IgD-negative memory B cell (primary cell): ENCODE measurements around the gene UGP2. TPM values are rescaled to one million over a fixed set of nuclear protein-coding genes. Genes with fewer than 3 reads are reported as not detected.
"Not testable (repeated sequence)": the region's sequence is repeated elsewhere in the genome, so short reads cannot be mapped to it uniquely, and the experiment has no call there.

Experiments
- H3K27ac Mint-ChIP-seq, 3 donors: one replicate each; pipeline ENCODE4 v1.8.0; 2020 to 2022; ENCODE audit warnings: mild to moderate bottlenecking in 3 of 3, mixed read lengths in 3 of 3, moderate library complexity in 1 of 3
- H3K27me3 Mint-ChIP-seq: one replicate; pipeline ENCODE4 v1.8.0; 2021; ENCODE audit warnings: mixed read lengths
- H3K36me3 Mint-ChIP-seq: one replicate; pipeline ENCODE4 v1.8.0; 2020; ENCODE audit warnings: mild to moderate bottlenecking, mixed read lengths
- H3K4me1 Mint-ChIP-seq, 3 donors: one replicate each; pipeline ENCODE4 v1.8.0; 2020 to 2022; ENCODE audit warnings: mixed read lengths in 3 of 3, mild to moderate bottlenecking in 1 of 3
- H3K4me3 Mint-ChIP-seq, 4 donors: one replicate each; pipeline ENCODE4 v1.8.0; 2020 to 2022; ENCODE audit warnings: mild to moderate bottlenecking in 4 of 4, mixed read lengths in 4 of 4, moderate library complexity in 3 of 4
- H3K9me3 Mint-ChIP-seq, 3 donors: one replicate each; pipeline ENCODE4 v1.8.0; 2020 to 2021; ENCODE audit warnings: mixed read lengths in 3 of 3, mild to moderate bottlenecking in 1 of 3
- polyA plus RNA-seq: library from polyadenylated mRNA; unstranded; fragments of 300-500 nt; fragmentation: Illumina TruSeq; gene quantifications from one replicate; pipeline ENCODE4 v1.2.3, GENCODE V29; 2021

The UGP2 gene
- polyA plus RNA-seq, 1 donor from 2014 or later, result 79.8 TPM

DNA sequence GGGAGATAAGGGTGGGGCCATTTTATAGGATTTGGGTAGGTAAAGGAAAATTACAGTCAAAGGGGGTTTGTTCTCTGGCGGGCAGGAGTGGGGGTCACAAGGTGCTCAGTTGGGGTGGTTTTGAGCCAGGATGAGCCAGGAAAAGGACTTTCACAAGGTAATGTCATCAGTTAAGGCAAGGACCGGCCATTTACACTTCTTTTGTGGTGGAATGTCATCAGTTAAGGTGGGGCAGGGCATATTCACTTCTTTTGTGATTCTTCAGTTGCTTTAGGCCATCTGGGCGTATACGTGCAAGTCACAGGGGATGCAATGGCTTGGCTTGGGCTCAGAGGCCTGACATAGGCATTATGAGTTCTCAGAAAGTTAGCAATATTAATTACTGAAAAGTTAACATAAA, 5.9 kb downstream of the UGP2 start:
- H3K4me3 Mint-ChIP-seq, result not testable (repeated sequence)

DNA sequence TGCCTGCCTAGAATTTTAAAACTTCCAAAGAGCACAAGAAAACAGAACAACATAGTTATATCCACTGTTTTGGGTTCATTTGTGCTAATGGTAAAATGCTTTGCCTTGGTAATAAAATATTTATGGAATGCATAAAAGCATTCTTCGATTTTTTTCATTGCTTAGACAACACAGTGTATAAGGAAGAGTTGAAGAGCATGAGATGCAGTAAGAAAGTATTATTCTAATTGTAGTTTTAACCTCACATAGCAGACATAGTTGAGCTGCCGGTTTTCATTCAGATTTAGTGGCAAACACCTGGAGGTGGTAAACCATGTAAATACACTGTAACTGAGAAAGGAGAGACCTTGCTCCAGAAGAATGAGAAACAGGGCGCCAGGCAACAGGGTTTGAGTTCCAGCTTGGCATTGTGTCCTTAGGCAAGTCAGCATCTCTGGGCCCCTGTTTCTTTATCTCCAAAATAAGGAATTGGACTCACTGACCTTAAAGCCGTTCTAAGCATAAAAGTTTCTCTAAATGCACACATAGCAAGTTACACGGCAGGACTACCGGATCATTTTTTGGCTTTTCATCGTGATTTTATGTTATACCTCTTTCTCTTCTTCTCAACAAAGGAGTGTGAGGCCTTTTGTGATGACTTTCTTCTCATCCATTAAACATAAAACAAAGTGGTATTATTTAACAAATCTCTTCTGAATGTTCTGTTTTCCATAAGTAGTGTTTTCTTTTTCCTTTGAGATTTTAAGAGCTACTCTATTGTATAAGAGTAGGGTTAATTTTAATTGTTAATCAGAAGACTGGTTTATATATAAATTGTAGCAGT, 7.9 kb downstream of the UGP2 start:
- H3K9me3 Mint-ChIP-seq, result no peaks in the 10 kb centered on the region
- peaks cover 1% of the 10 kb centered on the region for H3K36me3 Mint-ChIP-seq
- H3K4me3 Mint-ChIP-seq, result peak overlapping the region in 1 of 4 donors; percentile 22
- peaks cover 33 to 54% (median 48%) of the 10 kb centered on the region in 3 donors for H3K4me1 Mint-ChIP-seq
- H3K27me3 Mint-ChIP-seq, result no peaks in the 10 kb centered on the region
- no peak overlapping the region for H3K27ac Mint-ChIP-seq

More for the DNA sequence above, 5.9 kb downstream of the UGP2 start:
- not testable (repeated sequence) for H3K27me3 Mint-ChIP-seq, H3K27ac Mint-ChIP-seq, H3K9me3 Mint-ChIP-seq, H3K36me3 Mint-ChIP-seq
- H3K4me1 Mint-ChIP-seq, result peaks cover 36 to 54% (median 44%) of the 10 kb centered on the region in 3 donors

DNA sequence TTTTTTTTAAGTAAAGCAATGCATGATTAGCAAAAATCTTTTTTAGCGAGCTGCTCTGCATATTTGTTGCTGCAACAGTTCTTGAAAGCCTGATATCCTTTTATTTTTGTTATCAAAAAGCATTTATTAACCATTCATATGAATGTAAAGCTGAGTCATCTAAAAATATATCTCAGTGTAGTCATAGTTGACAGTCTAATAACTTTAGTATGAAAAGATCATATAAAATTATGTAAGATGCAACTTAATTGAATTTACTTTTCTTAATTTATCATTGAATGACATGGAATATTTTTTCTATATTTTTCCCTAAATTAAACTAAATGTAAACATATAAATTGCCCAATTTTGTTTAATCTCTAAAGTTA, 8.5 kb downstream of the UGP2 start:
- Mint-ChIP-seq H3K36me3 (peaks cover 1% of the 10 kb centered on the region), H3K4me1 (peaks cover 30 to 52% (median 50%) of the 10 kb centered on the region in 3 donors), H3K4me3 (no peak overlapping the region), H3K27me3 (no peaks in the 10 kb centered on the region), H3K27ac (no peak overlapping the region), H3K9me3 (no peaks in the 10 kb centered on the region)

DNA sequence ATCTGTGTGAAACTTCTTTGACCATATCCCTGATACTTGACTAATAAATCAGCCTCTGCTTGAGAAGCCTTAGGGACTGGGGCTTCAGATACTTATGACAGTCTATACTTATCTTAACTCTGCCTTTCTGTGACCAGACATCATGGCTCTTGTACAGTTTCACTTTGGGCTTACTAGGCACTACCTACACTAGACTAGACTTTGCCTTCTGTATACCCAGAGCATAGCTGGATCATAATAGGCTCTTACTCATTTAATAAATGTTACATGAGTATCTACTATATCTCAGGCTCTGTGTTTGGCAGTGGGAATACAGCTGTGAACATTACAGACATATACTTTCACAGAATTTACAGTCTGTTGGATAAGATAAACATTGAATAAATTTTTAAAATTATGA, 9.0 kb downstream of the UGP2 start:
- H3K9me3 Mint-ChIP-seq, result no peaks in the 10 kb centered on the region
- H3K4me3 Mint-ChIP-seq, result no peak overlapping the region
- no peak overlapping the region for H3K27ac Mint-ChIP-seq
- H3K27me3 Mint-ChIP-seq, result no peaks in the 10 kb centered on the region
- peaks cover 27 to 49% (median 46%) of the 10 kb centered on the region in 3 donors for H3K4me1 Mint-ChIP-seq
- peaks cover 1% of the 10 kb centered on the region for H3K36me3 Mint-ChIP-seq

DNA sequence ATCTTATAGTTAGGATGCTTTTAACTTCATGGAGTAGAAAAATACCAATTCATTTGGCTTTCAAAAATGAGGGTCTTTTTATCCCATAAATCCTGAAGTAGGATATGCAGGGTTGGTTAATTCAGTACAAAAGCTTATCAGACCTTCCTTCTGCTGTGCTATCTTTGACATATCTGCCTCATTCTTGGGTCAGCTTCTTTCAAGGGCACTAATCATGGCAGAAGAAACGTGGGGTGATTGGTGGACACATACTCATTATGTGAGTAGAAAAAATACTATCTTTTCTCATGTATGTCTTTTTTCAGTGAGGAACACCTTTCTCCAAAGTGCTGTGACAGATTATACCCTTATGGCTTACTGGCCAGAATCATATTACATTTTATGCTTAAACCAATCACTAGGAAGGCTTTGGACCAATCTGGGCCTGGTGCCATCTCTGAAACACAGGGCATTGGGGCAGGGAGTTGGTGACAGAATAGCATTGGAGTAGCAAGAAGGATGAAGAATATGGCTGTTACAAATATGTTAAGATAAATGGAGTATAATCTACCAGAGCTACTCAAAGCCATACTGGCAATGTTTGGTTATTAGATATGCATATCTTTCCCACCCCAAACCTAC, 10.1 kb downstream of the UGP2 start:
- H3K4me1 Mint-ChIP-seq, result peaks cover 24 to 47% (median 42%) of the 10 kb centered on the region in 3 donors
- no peak overlapping the region for H3K4me3 Mint-ChIP-seq
- H3K36me3 Mint-ChIP-seq, result peaks cover 1% of the 10 kb centered on the region
- H3K27me3 Mint-ChIP-seq, result no peaks in the 10 kb centered on the region
- H3K27ac Mint-ChIP-seq, result no peak overlapping the region
- no peaks in the 10 kb centered on the region for H3K9me3 Mint-ChIP-seq

DNA sequence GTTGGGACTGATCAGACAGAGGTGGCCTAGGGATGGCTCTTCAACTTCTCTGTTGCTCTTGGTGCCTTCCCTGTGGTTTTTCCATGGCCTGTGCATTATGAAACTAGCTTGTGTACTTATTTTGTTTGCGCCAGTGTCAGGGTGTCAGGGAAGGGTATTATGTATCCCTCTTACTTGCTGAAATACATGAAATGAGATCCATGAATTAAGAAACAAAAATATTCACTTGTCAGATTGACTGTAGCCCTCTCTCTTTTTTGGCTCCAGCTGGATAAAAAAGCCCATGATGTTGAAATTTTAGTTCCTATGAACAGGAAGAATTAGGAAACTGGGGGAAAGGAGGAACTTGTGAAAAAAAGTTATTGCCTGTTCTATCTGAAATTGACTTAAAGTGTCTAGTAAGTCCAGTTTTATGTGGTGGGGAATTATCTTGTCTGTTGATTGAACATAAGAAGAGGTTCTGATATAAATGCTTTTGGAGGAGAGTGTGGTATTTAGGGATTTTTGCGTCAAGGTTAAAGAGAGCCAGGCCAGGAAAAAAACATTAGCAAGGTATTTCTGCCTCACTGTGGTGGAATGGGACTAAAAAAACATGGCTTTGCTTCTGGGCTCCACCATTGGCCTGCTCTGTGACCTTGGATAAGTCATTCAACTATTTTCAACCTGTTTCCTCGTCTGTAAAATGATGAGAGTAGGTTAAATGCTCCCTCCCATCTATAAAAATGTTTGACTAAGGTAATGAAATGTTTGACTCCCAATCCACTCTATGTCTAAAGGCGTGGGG, 12.0 kb downstream of the UGP2 start:
- Mint-ChIP-seq H3K4me1 (peaks cover 17 to 42% (median 41%) of the 10 kb centered on the region in 3 donors), H3K36me3 (no peaks in the 10 kb centered on the region), H3K9me3 (no peaks in the 10 kb centered on the region), H3K27ac (peak overlapping the region in 2 of 3 donors; percentile 47 to 86), H3K27me3 (no peaks in the 10 kb centered on the region), H3K4me3 (no peak overlapping the region)

- Mint-ChIP-seq H3K4me3 (peak overlapping the region in 1 of 4 donors; percentile 23), H3K27me3 (no peaks in the 10 kb centered on the region), H3K9me3 (no peaks in the 10 kb centered on the region), H3K27ac (peak overlapping the region in 1 of 3 donors; percentile 79), H3K36me3 (peaks cover 2% of the 10 kb centered on the region), H3K4me1 (peaks cover 17 to 32% (median 30%) of the 10 kb centered on the region in 3 donors)
Observed at GRCh38 chr2:63855418-63856302, 14.0 kb downstream of the UGP2 start.

GRCh38 chr2:63856303-63856603, 14.6 kb downstream of the UGP2 start:
- H3K4me3 Mint-ChIP-seq, result no peak overlapping the region
- peaks cover 18 to 33% (median 28%) of the 10 kb centered on the region in 3 donors for H3K4me1 Mint-ChIP-seq
- H3K27ac Mint-ChIP-seq, result peak overlapping the region in 1 of 3 donors; percentile 79
- peaks cover 3% of the 10 kb centered on the region for H3K36me3 Mint-ChIP-seq
- no peaks in the 10 kb centered on the region for H3K9me3 Mint-ChIP-seq
- H3K27me3 Mint-ChIP-seq, result no peaks in the 10 kb centered on the region

DNA sequence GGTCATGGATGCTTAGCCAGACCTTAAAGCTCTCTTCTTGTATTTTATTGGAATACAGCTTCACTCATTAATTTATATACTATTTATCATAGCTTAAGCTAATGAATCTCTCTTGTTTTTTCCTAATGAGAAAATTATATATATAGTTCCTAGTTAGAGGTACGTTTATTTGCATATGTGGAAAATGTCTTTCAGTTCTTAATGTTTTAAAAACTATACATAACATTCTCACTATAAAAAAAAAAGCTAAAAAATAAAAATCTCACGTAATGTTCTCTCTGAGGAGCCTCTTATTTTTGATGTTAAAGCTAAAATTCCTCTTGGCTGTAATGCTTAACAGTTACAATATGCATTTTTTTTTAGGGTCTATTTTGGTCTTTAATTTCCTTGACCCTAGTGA, 16.6 kb downstream of the UGP2 start:
- Mint-ChIP-seq H3K27me3 (no peaks in the 10 kb centered on the region), H3K4me1 (peaks cover 7 to 22% (median 17%) of the 10 kb centered on the region in 3 donors), H3K36me3 (peaks cover 3% of the 10 kb centered on the region), H3K4me3 (peak overlapping the region in 1 of 4 donors; percentile 18), H3K27ac (no peak overlapping the region), H3K9me3 (no peaks in the 10 kb centered on the region)

- H3K4me1 Mint-ChIP-seq, result peaks cover 9 to 10% (median 9%) of the 10 kb centered on the region in 3 donors
- no peaks in the 10 kb centered on the region for H3K27me3 Mint-ChIP-seq
- H3K4me3 Mint-ChIP-seq, result no peak overlapping the region
- H3K36me3 Mint-ChIP-seq, result peaks cover 9% of the 10 kb centered on the region
- no peaks in the 10 kb centered on the region for H3K9me3 Mint-ChIP-seq
- peak overlapping the region in 1 of 3 donors; percentile 59 for H3K27ac Mint-ChIP-seq
Observed at GRCh38 chr2:63861220-63861822, 19.6 kb downstream of the UGP2 start.

- Mint-ChIP-seq H3K36me3 (peaks cover 10% of the 10 kb centered on the region), H3K9me3 (no peaks in the 10 kb centered on the region), H3K4me3 (no peak overlapping the region), H3K4me1 (peaks cover 9 to 11% (median 9%) of the 10 kb centered on the region in 3 donors), H3K27ac (no peak overlapping the region), H3K27me3 (no peaks in the 10 kb centered on the region)
Observed at GRCh38 chr2:63862806-63863205, 21.1 kb downstream of the UGP2 start.

DNA sequence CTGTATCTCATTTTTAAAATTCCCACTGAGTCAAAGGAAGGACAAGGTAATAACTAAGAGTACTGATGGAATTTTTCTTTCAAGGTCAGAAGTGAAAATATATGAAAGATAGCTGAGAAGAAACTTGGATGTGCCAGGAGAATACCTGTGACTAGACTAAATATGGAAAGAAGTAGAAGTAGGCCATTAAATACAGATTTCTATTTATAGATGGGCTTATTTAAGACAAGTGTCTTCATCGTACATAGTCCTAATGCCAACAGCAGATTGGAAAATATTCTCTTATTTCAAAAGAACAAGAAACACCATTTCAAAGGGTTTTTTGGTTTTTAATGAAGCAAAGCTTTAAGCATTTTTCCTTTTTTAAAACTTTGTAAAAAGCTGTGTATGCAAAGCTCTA, 22.0 kb downstream of the UGP2 start:
- H3K27ac Mint-ChIP-seq, result no peak overlapping the region
- no peaks in the 10 kb centered on the region for H3K9me3 Mint-ChIP-seq
- H3K27me3 Mint-ChIP-seq, result no peaks in the 10 kb centered on the region
- H3K4me3 Mint-ChIP-seq, result no peak overlapping the region
- H3K4me1 Mint-ChIP-seq, result peaks cover 9 to 16% (median 11%) of the 10 kb centered on the region in 3 donors
- H3K36me3 Mint-ChIP-seq, result peaks cover 10% of the 10 kb centered on the region

GRCh38 chr2:63865159-63865799, 23.6 kb downstream of the UGP2 start:
- Mint-ChIP-seq H3K4me3 (no peak overlapping the region), H3K36me3 (peaks cover 8% of the 10 kb centered on the region), H3K4me1 (peaks cover 9 to 16% (median 11%) of the 10 kb centered on the region in 3 donors), H3K27ac (no peak overlapping the region), H3K27me3 (no peaks in the 10 kb centered on the region), H3K9me3 (no peaks in the 10 kb centered on the region)
